ENCODE data around the gene PCNX2. TPM values are rescaled to one million over a fixed set of nuclear protein-coding genes. Genes with fewer than 3 reads are reported as not detected.

The PCNX2 gene
- total and polyA plus RNA-seq, 4 experiments from 2014 or later = 1.8 to 109 (median 55.7) TPM

DNA sequence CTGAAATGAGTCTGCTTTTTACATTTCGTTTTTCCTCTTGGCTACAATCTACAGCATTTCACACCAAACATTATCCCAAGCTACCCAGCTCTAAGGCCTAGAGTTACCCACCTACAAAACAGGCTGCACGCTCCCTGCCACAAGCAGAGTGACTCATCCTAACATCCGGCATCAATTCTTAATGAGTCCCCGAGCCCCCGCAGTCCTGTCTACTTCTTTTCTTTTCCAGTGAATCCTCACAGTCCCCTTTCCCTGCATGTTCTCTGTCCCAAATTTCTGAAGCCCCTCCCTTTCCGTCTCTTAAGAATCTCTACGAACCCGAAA lies 650 bp downstream of the PCNX2 start:
- Mint-ChIP-seq H3K27ac (peak overlapping the region; percentile 81 to 94 (median 90)), H3K4me3 (peak overlapping the region; percentile 86 to 95 (median 90)), H3K9me3 (no peaks in the 10 kb centered on the region), H3K36me3 (peaks cover 0 to 10% of the 10 kb centered on the region in 2 donors), H3K4me1 (peaks cover 21 to 39% (median 28%) of the 10 kb centered on the region in 4 donors), H3K27me3 (no peaks in the 10 kb centered on the region)
- intact Hi-C loops (cut with micrococcal nuclease) = loop anchor here (1.0 kb wide), 2 partner anchors 13 to 32 kb away; partner anchors contain the start of gene MAP3K21
- Histone ChIP-seq H3K4me3 (ENCODE audit: low read length in 2 of 2) (peak overlapping the region; percentile 67 to 94), H3K27ac (ENCODE audit: low read depth, low read length) (peak overlapping the region; percentile 63), H3K36me3 (ENCODE audit: insufficient read depth, low read length) (no peaks in the 10 kb centered on the region), H3K9me3 (ENCODE audit: control insufficient read depth in 1 of 2, low read length in 2 of 2) (no peaks in the 10 kb centered on the region), H3K27me3 (ENCODE audit: insufficient read depth, low read length) (no peaks in the 10 kb centered on the region), H3K4me1 (ENCODE audit: insufficient read depth, low read length) (peaks cover 20% of the 10 kb centered on the region)
- peak in 4 of 5 donors; percentile 28 to 75 (median 38) for DNase-seq
- ChIA-PET POLR2A (ENCODE audit: partially characterized antibody) (interaction anchor here (0.6 to 1.6 kb wide), 7 partner anchors 9 to 116 kb away, joined by 3 to 20 read pairs (median 3); partner anchors contain the start of gene MAP3K21), CTCF (ENCODE audit: partially characterized antibody) (interaction anchor here (1.3 kb wide), 1 partner anchor 30 kb away, joined by 3 read pairs; no protein-coding TSS in a partner anchor)

DNA sequence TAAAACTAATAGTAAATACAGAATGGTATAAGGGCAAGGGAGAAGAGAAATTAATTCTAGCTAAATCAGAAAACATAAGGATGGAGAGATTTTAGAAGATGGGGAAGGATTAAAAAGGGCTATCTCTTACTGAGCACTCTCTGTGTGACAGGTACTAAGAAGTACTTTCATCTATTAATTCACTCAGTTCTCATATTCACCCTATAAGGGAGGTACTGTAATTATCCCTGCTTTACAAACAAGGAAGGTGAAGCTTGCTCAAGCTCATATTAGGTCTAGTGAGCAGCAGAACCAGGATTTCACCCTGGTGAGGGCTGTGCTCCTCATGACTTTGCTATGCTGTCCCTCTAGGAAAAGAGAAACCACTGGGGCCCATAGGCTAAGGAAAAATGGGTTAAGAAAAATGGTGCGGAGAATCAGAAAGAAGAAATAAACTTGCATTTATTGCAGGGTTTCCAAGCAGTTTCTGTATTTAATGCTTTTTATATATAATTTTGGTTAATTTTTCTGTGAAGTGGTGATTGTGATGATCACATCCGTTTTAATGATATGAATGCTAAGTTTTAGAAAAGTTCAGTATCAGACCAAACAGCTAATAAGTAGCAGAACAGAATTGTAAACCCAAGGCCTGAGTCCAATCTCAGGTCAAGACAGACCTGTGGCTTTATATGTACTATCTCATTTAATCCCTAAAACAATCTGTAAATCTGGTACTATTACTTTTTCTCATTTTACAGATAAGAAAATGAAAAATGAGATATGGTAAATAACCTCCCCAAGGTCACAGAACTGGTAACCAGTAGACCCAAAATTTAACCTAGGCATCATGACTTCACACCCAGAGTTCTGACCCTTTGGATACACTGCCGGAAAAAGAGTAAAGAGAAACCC lies 1.7 kb downstream of the PCNX2 start:
- H3K4me3 Mint-ChIP-seq = peak overlapping the region in 7 of 8 donors; percentile 26 to 91 (median 51)
- H3K36me3 ChIP-seq (ENCODE audit: insufficient read depth, low read length) = no peaks in the 10 kb centered on the region

DNA sequence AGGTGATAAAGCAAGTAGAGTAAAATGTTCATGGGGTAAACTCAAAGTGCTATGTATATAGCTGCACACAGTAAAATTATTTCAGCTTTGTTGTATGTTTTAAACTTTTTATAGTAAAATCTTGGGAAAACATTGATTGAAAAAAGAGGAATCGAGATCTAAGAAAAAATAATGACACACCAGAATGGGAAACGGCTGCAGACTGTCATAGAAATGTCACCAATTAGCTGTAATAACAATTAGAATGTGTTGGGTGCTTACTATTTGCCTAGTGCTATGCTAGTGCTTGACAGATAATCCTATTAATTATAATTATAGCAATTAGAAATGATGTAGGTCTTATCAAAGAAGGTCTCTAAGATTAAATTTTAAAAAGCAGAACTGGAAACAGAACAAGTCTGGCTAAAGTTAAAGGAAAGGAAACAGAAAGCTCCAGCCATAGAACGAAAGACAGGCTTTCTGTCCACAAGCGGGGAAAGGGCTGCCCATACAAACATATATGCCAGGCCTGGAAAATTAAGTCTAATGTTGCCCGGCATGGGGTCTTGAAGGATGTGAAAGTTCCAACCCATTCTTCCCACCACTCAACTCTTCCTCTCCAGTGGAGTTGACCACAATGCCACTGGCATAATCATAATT lies 5.0 kb downstream of the PCNX2 start:
- H3K27me3 ChIP-seq (ENCODE audit: insufficient read depth, low read length) = no peaks in the 10 kb centered on the region
- peaks cover 15% of the 10 kb centered on the region for H3K4me1 ChIP-seq (ENCODE audit: insufficient read depth, low read length)
- H3K27ac Mint-ChIP-seq = peak overlapping the region in 5 of 7 donors; percentile 8 to 74 (median 58)
- intact Hi-C loops (cut with micrococcal nuclease) = no loop called here
- ChIA-PET CTCF (ENCODE audit: partially characterized antibody) (interaction anchor here (1.4 kb wide), 1 partner anchor 15 kb away, joined by 4 read pairs; no protein-coding TSS in a partner anchor), POLR2A (ENCODE audit: partially characterized antibody) (no interaction called here)
- no peak overlapping the region for H3K4me3 Mint-ChIP-seq
- H3K9me3 ChIP-seq (ENCODE audit: control insufficient read depth in 1 of 2, low read length in 2 of 2) = no peaks in the 10 kb centered on the region
- peaks cover 20 to 27% of the 10 kb centered on the region in 2 donors for H3K36me3 Mint-ChIP-seq
- no peak for DNase-seq
- H3K4me1 Mint-ChIP-seq = peaks cover 18 to 36% (median 31%) of the 10 kb centered on the region in 4 donors
- no peaks in the 10 kb centered on the region for H3K27me3 Mint-ChIP-seq
- no peaks in the 10 kb centered on the region for H3K36me3 ChIP-seq (ENCODE audit: insufficient read depth, low read length)
- H3K4me3 ChIP-seq (ENCODE audit: low read length in 2 of 2) = no peak overlapping the region
- no peaks in the 10 kb centered on the region for H3K9me3 Mint-ChIP-seq
- no peak overlapping the region for H3K27ac ChIP-seq (ENCODE audit: low read depth, low read length)

More for the DNA sequence above, 1.7 kb downstream of the PCNX2 start:
- H3K27ac Mint-ChIP-seq = peak overlapping the region; percentile 27 to 94 (median 81)
- H3K4me1 Mint-ChIP-seq = peaks cover 21 to 42% (median 31%) of the 10 kb centered on the region in 4 donors
- no peaks in the 10 kb centered on the region for H3K9me3 Mint-ChIP-seq
- peaks cover 0 to 17% of the 10 kb centered on the region in 2 donors for H3K36me3 Mint-ChIP-seq
- H3K27me3 Mint-ChIP-seq = no peaks in the 10 kb centered on the region
- intact Hi-C loops (cut with micrococcal nuclease) = no loop called here
- Histone ChIP-seq H3K27me3 (ENCODE audit: insufficient read depth, low read length) (no peaks in the 10 kb centered on the region), H3K4me1 (ENCODE audit: insufficient read depth, low read length) (peaks cover 20% of the 10 kb centered on the region), H3K27ac (ENCODE audit: low read depth, low read length) (no peak overlapping the region), H3K4me3 (ENCODE audit: low read length in 2 of 2) (no peak overlapping the region), H3K9me3 (ENCODE audit: control insufficient read depth in 1 of 2, low read length in 2 of 2) (no peaks in the 10 kb centered on the region)
- ChIA-PET POLR2A (ENCODE audit: partially characterized antibody) (interaction anchor here (1.0 kb wide), 1 partner anchor 10 kb away, joined by 3 read pairs; no protein-coding TSS in a partner anchor), CTCF (ENCODE audit: partially characterized antibody) (interaction anchor here (1.0 kb wide), 1 partner anchor 13 kb away, joined by 3 read pairs; no protein-coding TSS in a partner anchor)
- no peak for DNase-seq

DNA sequence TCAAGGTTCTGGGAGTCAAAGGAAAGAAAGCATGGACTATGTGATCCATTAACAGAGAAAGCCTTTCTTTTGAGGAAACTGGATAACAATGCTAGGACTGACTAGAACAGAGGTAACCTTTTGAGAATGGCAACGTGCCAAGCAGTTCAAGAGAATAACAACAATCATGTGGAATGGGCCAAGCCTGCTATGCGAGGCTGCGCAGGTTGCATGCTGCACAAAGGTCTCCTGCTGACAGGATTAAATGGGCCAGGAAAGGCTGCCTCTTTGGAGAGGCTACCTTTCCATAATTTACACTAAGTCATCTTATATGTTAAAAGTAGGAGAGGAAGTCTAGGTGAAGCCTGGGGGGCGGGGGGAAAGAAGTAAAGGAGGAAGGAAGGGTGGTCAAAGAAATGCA lies 5.8 kb downstream of the PCNX2 start:
- POLR2A ChIA-PET (ENCODE audit: partially characterized antibody) = no interaction called here
- H3K27ac Mint-ChIP-seq = no peak overlapping the region
- peaks cover 12% of the 10 kb centered on the region for H3K4me1 ChIP-seq (ENCODE audit: insufficient read depth, low read length)

GRCh38 chr1:233282582-233282886 lies 13.0 kb downstream of the PCNX2 start:
- peaks cover 31% of the 10 kb centered on the region for H3K4me1 ChIP-seq (ENCODE audit: insufficient read depth, low read length)
- H3K27me3 ChIP-seq (ENCODE audit: insufficient read depth, low read length) = no peaks in the 10 kb centered on the region
- no peak for DNase-seq
- H3K36me3 ChIP-seq (ENCODE audit: insufficient read depth, low read length) = no peaks in the 10 kb centered on the region
- H3K4me3 ChIP-seq (ENCODE audit: low read length in 2 of 2) = no peak overlapping the region
- ChIA-PET CTCF (ENCODE audit: partially characterized antibody) (interaction anchor here (0.9 kb wide), 1 partner anchor 22 kb away, joined by 3 read pairs; no protein-coding TSS in a partner anchor), POLR2A (ENCODE audit: partially characterized antibody) (interaction anchor here (1.0 to 3.5 kb wide), 3 partner anchors 13 to 27 kb away, joined by 3 to 20 read pairs (median 4); partner anchors contain the start of gene PCNX2)
- Mint-ChIP-seq H3K4me1 (peaks cover 39 to 52% (median 47%) of the 10 kb centered on the region in 4 donors), H3K4me3 (peak overlapping the region; percentile 59 to 85 (median 70)), H3K9me3 (no peaks in the 10 kb centered on the region), H3K27me3 (no peaks in the 10 kb centered on the region), H3K27ac (peak overlapping the region; percentile 48 to 96 (median 82)), H3K36me3 (peaks cover 5 to 10% of the 10 kb centered on the region in 2 donors)
- intact Hi-C loops (cut with micrococcal nuclease) = loop anchor here (1.0 kb wide), 1 partner anchor 13 kb away; the partner anchor contains the start of gene PCNX2
- no peak overlapping the region for H3K27ac ChIP-seq (ENCODE audit: low read depth, low read length)
- no peaks in the 10 kb centered on the region for H3K9me3 ChIP-seq (ENCODE audit: control insufficient read depth in 1 of 2, low read length in 2 of 2)

More for the DNA sequence above, 5.8 kb downstream of the PCNX2 start:
- DNase-seq = no peak
- Mint-ChIP-seq H3K36me3 (peaks cover 20 to 24% of the 10 kb centered on the region in 2 donors), H3K9me3 (no peaks in the 10 kb centered on the region), H3K4me3 (no peak overlapping the region), H3K4me1 (peaks cover 16 to 32% (median 27%) of the 10 kb centered on the region in 4 donors), H3K27me3 (no peaks in the 10 kb centered on the region)
- CTCF ChIA-PET (ENCODE audit: partially characterized antibody) = no interaction called here
- Histone ChIP-seq H3K9me3 (ENCODE audit: control insufficient read depth in 1 of 2, low read length in 2 of 2) (no peaks in the 10 kb centered on the region), H3K4me3 (ENCODE audit: low read length in 2 of 2) (no peak overlapping the region), H3K36me3 (ENCODE audit: insufficient read depth, low read length) (no peaks in the 10 kb centered on the region), H3K27ac (ENCODE audit: low read depth, low read length) (no peak overlapping the region), H3K27me3 (ENCODE audit: insufficient read depth, low read length) (no peaks in the 10 kb centered on the region)
- intact Hi-C loops (cut with micrococcal nuclease) = no loop called here

- H3K4me3 Mint-ChIP-seq = peak overlapping the region; percentile 59 to 85 (median 70)
- H3K4me1 Mint-ChIP-seq = peaks cover 39 to 55% (median 48%) of the 10 kb centered on the region in 4 donors
- no peaks in the 10 kb centered on the region for H3K9me3 Mint-ChIP-seq
- peak overlapping the region; percentile 48 to 96 (median 82) for H3K27ac Mint-ChIP-seq
- no peaks in the 10 kb centered on the region for H3K27me3 Mint-ChIP-seq
- H3K4me3 ChIP-seq (ENCODE audit: low read length in 2 of 2) = peak overlapping the region in 1 of 2 donors; percentile 4
- H3K27ac ChIP-seq (ENCODE audit: low read depth, low read length) = peak overlapping the region; percentile 10
- H3K9me3 ChIP-seq (ENCODE audit: control insufficient read depth in 1 of 2, low read length in 2 of 2) = no peaks in the 10 kb centered on the region
- no peaks in the 10 kb centered on the region for H3K27me3 ChIP-seq (ENCODE audit: insufficient read depth, low read length)
- H3K36me3 Mint-ChIP-seq = peaks cover 1 to 13% of the 10 kb centered on the region in 2 donors
- H3K4me1 ChIP-seq (ENCODE audit: insufficient read depth, low read length) = peaks cover 31% of the 10 kb centered on the region
- POLR2A ChIA-PET (ENCODE audit: partially characterized antibody) = interaction anchor here (0.7 to 3.5 kb wide), 4 partner anchors 13 to 27 kb away, joined by 3 to 20 read pairs (median 4); partner anchors contain the start of gene PCNX2
- CTCF ChIA-PET (ENCODE audit: partially characterized antibody) = no interaction called here
- H3K36me3 ChIP-seq (ENCODE audit: insufficient read depth, low read length) = no peaks in the 10 kb centered on the region
- peak; percentile 28 to 58 (median 48) for DNase-seq
- intact Hi-C loops (cut with micrococcal nuclease) = loop anchor here (1.0 kb wide), 1 partner anchor 13 kb away; the partner anchor contains the start of gene PCNX2
Measured at GRCh38 chr1:233281711-233282581, 13.6 kb downstream of the PCNX2 start.
